Measurements from ENCODE around the gene MAP6D1.
"Not testable (repeated sequence)": the region's sequence is repeated elsewhere in the genome, so short reads cannot be mapped to it uniquely, and the experiment has no call there.

DNA sequence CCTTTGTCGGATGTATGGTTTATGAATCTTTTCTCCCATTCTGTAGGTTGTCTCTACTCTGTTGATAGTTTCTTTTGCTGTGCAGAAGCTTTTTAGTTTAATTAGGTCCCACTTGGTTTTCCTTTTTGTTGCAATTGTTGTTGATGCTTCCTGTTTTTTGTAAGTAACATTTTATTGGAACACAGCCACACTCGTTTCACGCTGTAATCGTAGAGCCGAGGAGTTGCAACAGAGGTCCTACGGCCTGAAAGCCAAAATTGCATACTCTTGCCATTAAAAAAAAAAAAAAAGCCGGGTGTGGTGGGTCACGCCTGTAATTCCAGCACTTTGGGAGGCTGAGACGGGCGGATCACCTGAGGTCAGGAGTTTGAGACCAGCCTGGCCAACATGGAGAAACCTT lies 40.9 kb downstream of the MAP6D1 start:
- TF ChIP-seq, protein P1, sequence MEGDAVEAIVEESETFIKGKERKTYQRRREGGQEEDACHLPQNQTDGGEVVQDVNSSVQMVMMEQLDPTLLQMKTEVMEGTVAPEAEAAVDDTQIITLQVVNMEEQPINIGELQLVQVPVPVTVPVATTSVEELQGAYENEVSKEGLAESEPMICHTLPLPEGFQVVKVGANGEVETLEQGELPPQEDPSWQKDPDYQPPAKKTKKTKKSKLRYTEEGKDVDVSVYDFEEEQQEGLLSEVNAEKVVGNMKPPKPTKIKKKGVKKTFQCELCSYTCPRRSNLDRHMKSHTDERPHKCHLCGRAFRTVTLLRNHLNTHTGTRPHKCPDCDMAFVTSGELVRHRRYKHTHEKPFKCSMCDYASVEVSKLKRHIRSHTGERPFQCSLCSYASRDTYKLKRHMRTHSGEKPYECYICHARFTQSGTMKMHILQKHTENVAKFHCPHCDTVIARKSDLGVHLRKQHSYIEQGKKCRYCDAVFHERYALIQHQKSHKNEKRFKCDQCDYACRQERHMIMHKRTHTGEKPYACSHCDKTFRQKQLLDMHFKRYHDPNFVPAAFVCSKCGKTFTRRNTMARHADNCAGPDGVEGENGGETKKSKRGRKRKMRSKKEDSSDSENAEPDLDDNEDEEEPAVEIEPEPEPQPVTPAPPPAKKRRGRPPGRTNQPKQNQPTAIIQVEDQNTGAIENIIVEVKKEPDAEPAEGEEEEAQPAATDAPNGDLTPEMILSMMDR (IDR thresholded peaks at IDR 0.05; ENCODE audit: low read length), result not testable (repeated sequence)
- not testable (repeated sequence) for TF ChIP-seq EZH2 (optimal IDR thresholded peaks at IDR 0.05; ENCODE audit: low read depth, low read length); EZH2phosphoT487 (IDR thresholded peaks at IDR 0.05; ENCODE audit: low read length)
